Hepatocyte (in vitro differentiated cells): ENCODE data around the gene KXD1. TPM values are rescaled to one million over a fixed set of nuclear protein-coding genes. Genes with fewer than 3 reads are reported as not detected.

Experiments
- DNase-seq: peaks from one replicate; pipeline ENCODE4 v3.0.0-alpha.2; 2016; ENCODE audit warnings: low spot score
- H2AFZ ChIP-seq: fragments of 200-600 bp; sonication (generic); 2 replicates; pipeline ENCODE4 v1.6.0; 2016; ENCODE audit warnings: antibody characterized with exemption, mild to moderate bottlenecking
- H3K27ac ChIP-seq: fragments of 200-600 bp; sonication (generic); 2 replicates; pipeline ENCODE4 v1.5.1; 2016; ENCODE audit warnings: mild to moderate bottlenecking
- H3K27me3 ChIP-seq: fragments of 200-600 bp; sonication (generic); 2 replicates; pipeline ENCODE4 v1.6.1; 2016
- H3K36me3 ChIP-seq: fragments of 200-600 bp; sonication (generic); replicated peaks from 2 replicates; pipeline ENCODE4 v1.5.1; 2016; ENCODE audit warnings: low read depth; ENCODE audit not compliant: insufficient read depth
- H3K4me1 ChIP-seq: fragments of 200-600 bp; sonication (generic); 2 replicates; pipeline ENCODE4 v1.5.1; 2016; ENCODE audit warnings: mild to moderate bottlenecking, moderate library complexity; ENCODE audit not compliant: insufficient read depth
- H3K4me2 ChIP-seq: fragments of 200-600 bp; sonication (generic); 2 replicates; pipeline ENCODE4 v1.6.0; 2016
- H3K4me3 ChIP-seq: fragments of 200-600 bp; sonication (generic); 2 replicates; pipeline ENCODE4 v1.5.1; 2016; ENCODE audit warnings: mild to moderate bottlenecking
- H3K79me2 ChIP-seq: fragments of 200-600 bp; sonication (generic); 2 replicates; pipeline ENCODE4 v1.6.0; 2017; ENCODE audit warnings: mild to moderate bottlenecking
- H3K9me2 ChIP-seq: fragments of 200-600 bp; sonication (generic); replicated peaks from 2 replicates; pipeline ENCODE4 v1.6.0; 2017; ENCODE audit warnings: mild to moderate bottlenecking; ENCODE audit not compliant: insufficient read depth
- H3K9me3 ChIP-seq: fragments of 200-600 bp; sonication (generic); 2 replicates; pipeline ENCODE4 v1.5.1; 2016; ENCODE audit warnings: low read depth, mild to moderate bottlenecking
- H4K20me1 ChIP-seq: fragments of 200-600 bp; sonication (generic); 2 replicates; pipeline ENCODE4 v1.6.0; 2016; ENCODE audit warnings: mild to moderate bottlenecking; ENCODE audit not compliant: insufficient read depth, poor library complexity, severe bottlenecking
- CTCF ChIP-seq: fragments of 200-600 bp; sonication (generic); IDR thresholded peaks from 2 replicates; pipeline ENCODE4 v1.5.1; 2016; ENCODE audit warnings: antibody characterized with exemption, mild to moderate bottlenecking; ENCODE audit not compliant: poor library complexity
- EZH2 ChIP-seq: fragments of 200-600 bp; sonication (generic); IDR thresholded peaks from 2 replicates; pipeline ENCODE4 v1.6.1; 2016; ENCODE audit warnings: antibody characterized with exemption, mild to moderate bottlenecking, borderline replicate concordance
- EZH2phosphoT487 ChIP-seq: fragments of 200-600 bp; sonication (generic); IDR thresholded peaks from one replicate; pipeline ENCODE4 v1.6.1; 2018; ENCODE audit warnings: antibody characterized with exemption, mild to moderate bottlenecking, low read depth, moderate library complexity; ENCODE audit not compliant: unreplicated experiment, severe bottlenecking
- WGBS: methylation state at CpG from one replicate; pipeline ENCODE4 v1.1.6; 2016; ENCODE audit warnings: low lambda C conversion rate; ENCODE audit errors: missing lambda C conversion rate; 5-methylcytosine and 5-hydroxymethylcytosine counted together
- polyA plus RNA-seq: library from polyadenylated mRNA; unstranded; fragments of >200 nt; fragmentation: Nextera tagmentation; extraction: Ambion mirVana; gene quantifications from 2 replicates; pipeline ENCODE4 v1.2.1, GENCODE V29; 2016
- total RNA-seq: library from RNA; depleted of rRNA; stranded (reverse); fragments of >200 nt; gene quantifications from 2 replicates; pipeline ENCODE4 v1.2.3, GENCODE V29; 2014

Gene KXD1
- total and polyA plus RNA-seq, 2 experiments from 2014 or later: 76.3 to 89.2 TPM

- H3K9me2 ChIP-seq: no peaks in the 10 kb centered on the region
- H2AFZ ChIP-seq: no peak overlapping the region
- 47% methylated on average over 6 of the region's 6 CpGs for WGBS
These were observed 6.0 kb upstream of the KXD1 start for GRCh38 chr19:18551631-18552030.

GRCh38 chr19:18558202-18558555 is 509 bp downstream of the KXD1 start:
- H3K79me2 ChIP-seq: peaks cover 32% of the 10 kb centered on the region
- peak overlapping the region; percentile 60 for H2AFZ ChIP-seq
- peak overlapping the region; percentile 93 for H3K4me2 ChIP-seq
- H3K27me3 ChIP-seq: no peaks in the 10 kb centered on the region
- no peaks in the 10 kb centered on the region for H3K9me3 ChIP-seq
- WGBS: 7% methylated on average over 11 of the region's 11 CpGs
- peaks cover 6% of the 10 kb centered on the region for H3K4me1 ChIP-seq
- H3K36me3 ChIP-seq: no peaks in the 10 kb centered on the region
- peaks cover 2% of the 10 kb centered on the region for H4K20me1 ChIP-seq
- H3K9me2 ChIP-seq: no peaks in the 10 kb centered on the region
- DNase-seq: no peak
- TF ChIP-seq EZH2phosphoT487: no peak
- TF ChIP-seq CTCF: no peak
- TF ChIP-seq EZH2: no peak
- H3K27ac ChIP-seq: peak overlapping the region; percentile 89
- H3K4me3 ChIP-seq: peak overlapping the region; percentile 75

More at GRCh38 chr19:18551631-18552030, 6.0 kb upstream of the KXD1 start:
- no peak overlapping the region for H3K4me2 ChIP-seq
- no peaks in the 10 kb centered on the region for H3K9me3 ChIP-seq
- peak; percentile 47 for DNase-seq
- no peaks in the 10 kb centered on the region for H3K36me3 ChIP-seq
- no peak overlapping the region for H3K4me3 ChIP-seq
- no peaks in the 10 kb centered on the region for H4K20me1 ChIP-seq
- no peaks in the 10 kb centered on the region for H3K79me2 ChIP-seq
- TF ChIP-seq CTCF (no peak), EZH2phosphoT487 (no peak), EZH2 (no peak)
- H3K27ac ChIP-seq: no peak overlapping the region
- H3K4me1 ChIP-seq: no peaks in the 10 kb centered on the region
- no peaks in the 10 kb centered on the region for H3K27me3 ChIP-seq

GRCh38 chr19:18558604-18559003 is 934 bp downstream of the KXD1 start:
- Histone ChIP-seq H3K27ac (peak overlapping the region; percentile 89), H3K9me3 (no peaks in the 10 kb centered on the region), H3K4me3 (peak overlapping the region; percentile 75), H3K9me2 (no peaks in the 10 kb centered on the region), H4K20me1 (peaks cover 2% of the 10 kb centered on the region), H3K79me2 (peaks cover 32% of the 10 kb centered on the region), H3K4me2 (peak overlapping the region; percentile 93), H3K36me3 (no peaks in the 10 kb centered on the region), H3K4me1 (peaks cover 6% of the 10 kb centered on the region), H2AFZ (no peak overlapping the region), H3K27me3 (no peaks in the 10 kb centered on the region)
- no peak for TF ChIP-seq EZH2phosphoT487
- no peak for TF ChIP-seq CTCF
- DNase-seq: no peak
- WGBS: 66% methylated on average over 3 of the region's 3 CpGs

GRCh38 chr19:18559685-18560084 is 2.0 kb downstream of the KXD1 start:
- DNase-seq: no peak
- Histone ChIP-seq H4K20me1 (peaks cover 2% of the 10 kb centered on the region), H2AFZ (no peak overlapping the region), H3K9me3 (no peaks in the 10 kb centered on the region), H3K27me3 (no peaks in the 10 kb centered on the region), H3K4me1 (peaks cover 6% of the 10 kb centered on the region), H3K27ac (no peak overlapping the region), H3K79me2 (peaks cover 32% of the 10 kb centered on the region), H3K4me3 (no peak overlapping the region), H3K36me3 (no peaks in the 10 kb centered on the region), H3K4me2 (no peak overlapping the region), H3K9me2 (no peaks in the 10 kb centered on the region)
- TF ChIP-seq CTCF (no peak), EZH2 (no peak), EZH2phosphoT487 (no peak)
- 75% methylated on average over 5 of the region's 5 CpGs for WGBS
